H1 (cell line): ENCODE results near the gene MBNL1. TPM values are rescaled to one million over a fixed set of nuclear protein-coding genes. Genes with fewer than 3 reads are reported as not detected.

Experiments
- CTCF ChIA-PET: fragments of 300-600 bp; sonication (Branson Sonifier 250); formaldehyde crosslinking; loops from one replicate; lab custom pipeline; 2021; ENCODE audit not compliant: partially characterized antibody; lab: Charles Lee
- POLR2A ChIA-PET: fragments of 300-600 bp; sonication (Branson Sonifier 250); formaldehyde crosslinking; loops from one replicate; lab custom pipeline; 2021; ENCODE audit warnings: inconsistent platforms; ENCODE audit not compliant: partially characterized antibody; lab: Charles Lee
- DNase-seq, 2 experiments: peaks; one replicate each; pipeline versions ENCODE4 v3.0.0 to v3.0.0-alpha.2; 2010 to 2022; ENCODE audit warnings: low spot score in 2 of 2, low read depth in 1 of 2, mixed read lengths in 1 of 2
- FAIRE-seq: peaks from 2 replicates; lab custom pipeline; 2011; peaks lifted over from hg19 to GRCh38; lab: Jason Lieb, UNC
- H2AFZ ChIP-seq: 2 replicates; pipeline ENCODE4 v1.8.1; 2012; ENCODE audit warnings: low read length, inconsistent platforms
- H2AK5ac ChIP-seq: 2 replicates; pipeline ENCODE4 v1.6.1; 2013; ENCODE audit warnings: low read depth, low read length
- H2BK120ac ChIP-seq: replicated peaks from 2 replicates; pipeline ENCODE3; 2013; ENCODE audit warnings: low read depth, low read length, inconsistent platforms
- H2BK12ac ChIP-seq: 2 replicates; pipeline ENCODE4 v1.6.1; 2013; ENCODE audit warnings: low read depth, low read length
- H2BK15ac ChIP-seq: 2 replicates; pipeline ENCODE4 v1.6.1; 2013; ENCODE audit warnings: low read length
- H2BK20ac ChIP-seq: 2 replicates; pipeline ENCODE4 v1.6.1; 2013; ENCODE audit warnings: low read length
- H2BK5ac ChIP-seq: 2 replicates; pipeline ENCODE4 v1.6.1; 2013; ENCODE audit warnings: low read depth, low read length
- H3K14ac ChIP-seq: 2 replicates; pipeline ENCODE4 v1.6.1; 2013; ENCODE audit warnings: inconsistent platforms; ENCODE audit not compliant: insufficient read length
- H3K18ac ChIP-seq: 2 replicates; pipeline ENCODE4 v1.6.1; 2013; ENCODE audit warnings: low read length; ENCODE audit errors: extremely low read depth
- H3K23ac ChIP-seq: 2 replicates; pipeline ENCODE4 v1.6.1; 2013; ENCODE audit warnings: inconsistent platforms; ENCODE audit not compliant: insufficient read length
- H3K23me2 ChIP-seq: 2 replicates; pipeline ENCODE4 v1.6.1; 2013; ENCODE audit warnings: low read depth, low read length
- H3K27ac ChIP-seq: 2 replicates; pipeline ENCODE4 v1.6.1; 2011; ENCODE audit warnings: low read depth, low read length, inconsistent platforms
- H3K27me3 ChIP-seq, 4 experiments: replicated peaks in 1 of 4; 1 replicate in 1 of 4; 2 replicates in 3 of 4; pipeline versions ENCODE4 v1.6.1 to v1.8.1; 2011 to 2013; ENCODE audit warnings: low read length in 3 of 4, mild to moderate bottlenecking in 3 of 4, inconsistent platforms in 2 of 4, mixed read lengths in 2 of 4, moderate library complexity in 1 of 4; ENCODE audit not compliant: control insufficient read depth in 3 of 4, insufficient read depth in 3 of 4; ENCODE audit errors: extremely low read depth in 1 of 4
- H3K36me3 ChIP-seq, 4 experiments: 2 replicates each; pipeline versions ENCODE4 v1.6.1 to v1.8.1; 2011 to 2013; ENCODE audit warnings: mild to moderate bottlenecking in 4 of 4, low read length in 3 of 4, moderate library complexity in 2 of 4, control low read depth in 1 of 4, inconsistent platforms in 1 of 4; ENCODE audit not compliant: insufficient read depth in 4 of 4, control insufficient read depth in 2 of 4
- H3K4ac ChIP-seq: replicated peaks from 2 replicates; pipeline ENCODE3; 2013; ENCODE audit warnings: low read length, low read depth, mixed read lengths, inconsistent platforms; ENCODE audit not compliant: insufficient read length
- H3K4me1 ChIP-seq, 4 experiments: replicated peaks in 1 of 4; 1 replicate in 1 of 4; 2 replicates in 3 of 4; pipeline versions ENCODE4 v1.6.1 to v1.8.1; 2011 to 2013; ENCODE audit warnings: low read length in 3 of 4, inconsistent platforms in 2 of 4, mixed read lengths in 1 of 4; ENCODE audit not compliant: insufficient read depth in 4 of 4, control insufficient read depth in 3 of 4
- H3K4me2 ChIP-seq, 2 experiments: 2 replicates each; pipeline versions ENCODE4 v1.6.1 to v1.8.1; 2011 to 2013; ENCODE audit warnings: low read depth in 2 of 2, low read length in 2 of 2, control low read depth in 1 of 2, inconsistent platforms in 1 of 2, mild to moderate bottlenecking in 1 of 2; ENCODE audit not compliant: insufficient read depth in 1 of 2
- H3K4me3 ChIP-seq, 4 experiments: fragments of 200-600, 300-600 bp in 1 of 4; sonication (generic), shearing (Covaris generic), sonication (Bioruptor Twin) in 1 of 4; 2 replicates each; pipeline versions ENCODE4 v1.5.1 to v1.8.1; 2011 to 2016; ENCODE audit warnings: low read length in 4 of 4, low read depth in 3 of 4, control low read depth in 2 of 4, inconsistent platforms in 2 of 4, mild to moderate bottlenecking in 2 of 4, mixed read lengths in 1 of 4, moderate library complexity in 1 of 4; ENCODE audit not compliant: insufficient read depth in 2 of 4; ENCODE audit errors: extremely low read depth in 1 of 4
- H3K56ac ChIP-seq: replicated peaks from 2 replicates; pipeline ENCODE3; 2013; ENCODE audit warnings: low read depth, mild to moderate bottlenecking, mixed read lengths, low read length, inconsistent platforms; ENCODE audit not compliant: insufficient read length
- H3K79me1 ChIP-seq: 2 replicates; pipeline ENCODE4 v1.6.1; 2013; ENCODE audit warnings: low read depth, low read length, control low read depth
- H3K79me2 ChIP-seq, 2 experiments: 2 replicates each; pipeline versions ENCODE4 v1.6.1 to v1.8.1; 2012 to 2013; ENCODE audit warnings: low read length in 2 of 2, mild to moderate bottlenecking in 2 of 2, inconsistent platforms in 1 of 2; ENCODE audit not compliant: insufficient read depth in 2 of 2, control insufficient read depth in 1 of 2
- H3K9ac ChIP-seq, 4 experiments: replicated peaks in 1 of 4; 1 replicate in 1 of 4; 2 replicates in 3 of 4; pipeline versions ENCODE4 v1.6.1 to v1.8.1; 2011 to 2013; ENCODE audit warnings: low read depth in 3 of 4, low read length in 3 of 4, control low read depth in 2 of 4, mild to moderate bottlenecking in 2 of 4, moderate library complexity in 2 of 4, inconsistent platforms in 1 of 4; ENCODE audit errors: extremely low read depth in 1 of 4
- H3K9me3 ChIP-seq, 2 experiments: 2 replicates each; pipeline versions ENCODE4 v1.6.1 to v1.8.1; 2012 to 2013; ENCODE audit warnings: mild to moderate bottlenecking in 2 of 2, moderate library complexity in 2 of 2, control low read depth in 1 of 2, inconsistent platforms in 1 of 2, low read depth in 1 of 2, low read length in 1 of 2, mixed read lengths in 1 of 2; ENCODE audit not compliant: insufficient read depth in 2 of 2
- H4K20me1 ChIP-seq, 2 experiments: replicated peaks in 1 of 2; 2 replicates each; pipeline versions ENCODE3 to v1.8.1; 2011 to 2013; ENCODE audit warnings: inconsistent platforms in 2 of 2, low read length in 2 of 2, mild to moderate bottlenecking in 1 of 2; ENCODE audit not compliant: insufficient read depth in 2 of 2, control insufficient read depth in 1 of 2
- H4K5ac ChIP-seq: 2 replicates; pipeline ENCODE4 v1.6.1; 2013; ENCODE audit warnings: low read length, low read depth, mixed read lengths, inconsistent platforms; ENCODE audit not compliant: insufficient read length
- H4K8ac ChIP-seq: 2 replicates; pipeline ENCODE4 v1.8.0; 2013; ENCODE audit warnings: mild to moderate bottlenecking, moderate library complexity, low read length, inconsistent platforms; ENCODE audit not compliant: insufficient read depth; ENCODE audit errors: extremely low read depth
- H4K91ac ChIP-seq: replicated peaks from 2 replicates; pipeline ENCODE3; 2013; ENCODE audit warnings: low read length, mixed read lengths, inconsistent platforms; ENCODE audit not compliant: insufficient read length
- WGBS, 2 experiments: shearing (Covaris generic) in 1 of 2; methylation state at CpG; one replicate each; pipeline versions ENCODE4 v1.1.6 to v1.1.7; 2013 to 2015; ENCODE audit warnings: low lambda C conversion rate in 2 of 2, mixed read lengths in 2 of 2, inconsistent platforms in 1 of 2, low coverage in 1 of 2, missing lambda C conversion rate in 1 of 2; ENCODE audit not compliant: insufficient replicate concordance in 2 of 2, insufficient coverage in 1 of 2, insufficient read length in 1 of 2; ENCODE audit errors: extremely low coverage in 1 of 2, missing lambda C conversion rate in 1 of 2; 5-methylcytosine and 5-hydroxymethylcytosine counted together
- polyA plus RNA-seq, 7 experiments: library from polyadenylated mRNA; depleted of rRNA in 3 of 7; stranded (reverse) in 5 of 7; unstranded in 2 of 7; fragments of >200 nt in 5 of 7; fragments of 200-250 nt in 2 of 7; gene quantifications; 1 replicate in 5 of 7; 2 replicates in 1 of 7; 4 replicates in 1 of 7; pipeline versions ENCODE4 v1.2.1 to v1.2.3, GENCODE V29; 2011 to 2013; ENCODE audit warnings: missing spikeins in 2 of 7, mixed read lengths in 2 of 7
- total RNA-seq: library from RNA; stranded (reverse); fragmentation: NEBNext Ultra II Directional; extraction: Animal tissue kit (Norgen Biotek cat#: 25700); gene quantifications from 2 replicates; pipeline ENCODE4 v1.2.1, GENCODE V29; 2021

Gene MBNL1
- total and polyA plus RNA-seq, 2 of the 8 experiments (the other 6 are each of a cell fraction or from before 2014, with no cell fraction given) = 5.0 to 16.4 TPM

DNA sequence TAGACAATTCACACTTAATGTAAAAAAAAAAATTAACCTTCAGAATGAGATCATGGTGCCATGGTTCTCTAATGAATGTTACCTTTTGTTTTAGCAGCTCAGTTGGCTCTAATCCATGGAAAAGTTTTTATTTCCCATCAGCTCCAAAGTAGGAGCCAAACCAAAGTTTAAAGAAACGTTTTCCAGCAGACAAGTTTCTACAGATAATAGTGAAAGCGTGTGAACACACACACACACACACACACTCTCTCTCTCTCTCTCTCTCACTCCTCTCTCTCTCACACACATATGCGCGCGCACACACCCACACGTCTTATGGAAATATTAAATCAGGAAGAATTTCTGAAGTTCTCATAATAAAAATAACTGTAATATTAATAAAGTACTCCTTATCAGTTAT lies 46.9 kb downstream of the MBNL1 start:
- ChIA-PET CTCF (interaction anchor here (0.6 to 0.9 kb wide), 3 partner anchors 11 to 525 kb away, joined by 3 to 4 read pairs (median 3); no protein-coding TSS in a partner anchor), POLR2A (interaction anchor here (0.6 kb wide), 1 partner anchor 47 kb away, joined by 3 read pairs; the partner anchor contains the start of gene MBNL1)
- H3K23me2 ChIP-seq = no peaks in the 10 kb centered on the region
- no peak overlapping the region for H2AFZ ChIP-seq
- no peak overlapping the region for H4K91ac ChIP-seq
- H3K27me3 ChIP-seq = no peaks in the 10 kb centered on the region
- no peaks in the 10 kb centered on the region for H3K36me3 ChIP-seq
- H3K9me3 ChIP-seq = no peaks in the 10 kb centered on the region
- H3K4me3 ChIP-seq = no peak overlapping the region
- no peak overlapping the region for H2BK120ac ChIP-seq
- H2AK5ac ChIP-seq = no peak overlapping the region
- no peak overlapping the region for H2BK12ac ChIP-seq
- no peak overlapping the region for H3K9ac ChIP-seq
- H2BK15ac ChIP-seq = no peak overlapping the region
- no peak for FAIRE-seq
- H3K18ac ChIP-seq = no peak overlapping the region
- H3K23ac ChIP-seq = no peak overlapping the region
- no peak overlapping the region for H3K14ac ChIP-seq
- no peaks in the 10 kb centered on the region for H3K79me1 ChIP-seq
- no peak overlapping the region for H2BK20ac ChIP-seq
- H4K8ac ChIP-seq = no peak overlapping the region
- H3K79me2 ChIP-seq = peaks cover 0 to 27% of the 10 kb centered on the region in 2 experiments; a peak in 2 of 4 replicates
- H3K4me2 ChIP-seq = no peak overlapping the region
- DNase-seq = no peak
- H2BK5ac ChIP-seq = no peak overlapping the region
- no peak overlapping the region for H4K5ac ChIP-seq
- H3K27ac ChIP-seq = no peak overlapping the region
- no peaks in the 10 kb centered on the region for H4K20me1 ChIP-seq
- H3K4ac ChIP-seq = no peak overlapping the region
- H3K4me1 ChIP-seq = peaks cover 0 to 7% (median 1%) of the 10 kb centered on the region in 4 experiments; a peak in 3 of 7 replicates
- H3K56ac ChIP-seq = no peak overlapping the region
- WGBS, 2 experiments = 93% methylated on average over 6 of the region's 6 CpGs; no CpG with 5 or more reads in 1 of the 2 experiments
